GM21528 (cell line): Measurements from ENCODE around the gene SPAG16.
"Not testable (repeated sequence)": the region's sequence is repeated elsewhere in the genome, so short reads cannot be mapped to it uniquely, and the experiment has no call there.

Source experiments
- ATAC-seq: cut with Tn5 transposase; IDR thresholded peaks from one replicate; pipeline ENCODE4 v1.9.1; 2021; ENCODE audit warnings: mild to moderate bottlenecking, moderate library complexity; ENCODE audit not compliant: unreplicated experiment, low FRiP score

SPAG16 gene

GRCh38 chr2:213266421-213266820, 17.8 kb upstream of the SPAG16 start:
- ATAC-seq: no peak

- ATAC-seq: no peak
Measured at GRCh38 chr2:213271947-213272346, 12.3 kb upstream of the SPAG16 start.

GRCh38 chr2:213274143-213274542, 10.1 kb upstream of the SPAG16 start:
- ATAC-seq: no peak

GRCh38 chr2:213275265-213275664, 9.0 kb upstream of the SPAG16 start:
- ATAC-seq: no peak

DNA sequence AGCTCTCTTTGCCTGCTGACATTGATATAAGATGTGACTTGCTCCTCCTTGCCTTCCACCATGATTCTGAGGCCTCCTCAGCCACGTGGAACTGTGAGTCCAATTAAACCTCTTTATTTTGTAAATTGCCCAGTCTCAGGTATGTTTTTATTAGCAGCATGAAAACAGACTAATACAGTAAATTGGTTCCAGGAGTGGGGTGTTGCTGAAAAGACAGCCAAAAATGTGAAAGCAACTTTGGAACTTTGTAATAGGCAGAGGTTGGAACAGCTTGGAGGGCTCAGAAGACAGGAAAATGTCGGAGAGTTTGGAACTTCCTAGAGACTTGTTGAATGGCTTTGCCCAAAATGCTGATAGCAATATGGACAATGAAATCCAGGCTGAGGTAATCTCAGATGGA, 7.1 kb upstream of the SPAG16 start:
- not testable (repeated sequence) for ATAC-seq

GRCh38 chr2:213279116-213279620, 5.1 kb upstream of the SPAG16 start:
- no peak for ATAC-seq

DNA sequence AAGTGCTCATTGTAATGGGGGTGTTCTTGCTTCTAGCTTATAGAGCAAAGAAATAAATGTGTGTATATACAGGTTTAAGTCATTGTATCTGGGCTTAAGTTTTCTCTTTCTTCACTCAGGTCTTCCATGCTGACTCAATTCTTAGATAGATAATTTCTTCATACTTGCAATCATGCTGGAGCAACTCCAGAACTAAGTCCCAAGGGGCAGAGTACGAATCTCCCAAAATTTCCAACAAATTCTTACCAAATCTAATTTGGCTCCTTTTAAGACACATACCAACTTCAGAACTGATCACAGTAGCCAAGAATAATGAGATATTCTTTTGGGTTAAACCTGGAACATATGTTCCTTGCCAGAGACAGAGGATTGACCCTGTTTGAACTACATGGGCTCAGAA, 4.3 kb upstream of the SPAG16 start:
- ATAC-seq: no peak

DNA sequence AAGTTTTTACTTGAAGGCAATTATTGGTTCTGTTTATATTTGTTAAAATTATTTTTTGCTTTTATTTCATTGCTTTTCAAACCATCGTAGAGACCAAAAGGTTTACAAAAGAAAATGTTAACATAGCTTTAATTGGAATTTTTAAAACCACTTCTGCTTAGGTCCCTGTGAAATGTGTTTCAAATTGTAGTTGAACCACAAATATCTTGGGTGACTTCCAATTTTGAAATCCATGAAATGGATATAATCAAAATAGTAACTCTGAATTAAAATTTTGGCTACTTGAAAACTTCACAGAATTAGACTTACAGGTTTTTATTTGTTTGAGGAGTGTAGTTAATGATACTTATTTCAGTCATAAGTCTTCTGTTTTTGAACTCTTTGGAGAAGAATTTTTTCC, 3.1 kb upstream of the SPAG16 start:
- no peak for ATAC-seq

DNA sequence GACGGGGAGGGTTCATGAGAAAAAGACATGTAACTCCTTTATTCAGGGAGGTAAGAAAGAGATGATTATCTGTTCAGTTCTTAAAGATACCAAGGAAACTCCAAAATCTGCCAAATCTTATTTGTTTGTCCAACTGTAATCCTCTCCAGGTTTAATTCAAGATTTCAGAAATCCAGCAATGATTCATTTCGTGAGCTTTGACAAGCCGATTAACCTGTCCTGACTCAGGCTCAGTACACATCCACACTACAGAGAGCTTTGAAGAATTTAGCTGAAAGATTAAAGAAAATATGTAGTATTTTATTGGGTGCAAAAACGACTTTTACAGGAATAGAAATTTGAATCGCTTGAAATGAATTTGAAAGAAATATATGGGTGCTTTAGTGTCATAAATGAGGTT, 1.1 kb downstream of the SPAG16 start:
- no peak for ATAC-seq

GRCh38 chr2:213286161-213286560, 1.9 kb downstream of the SPAG16 start:
- no peak for ATAC-seq

DNA sequence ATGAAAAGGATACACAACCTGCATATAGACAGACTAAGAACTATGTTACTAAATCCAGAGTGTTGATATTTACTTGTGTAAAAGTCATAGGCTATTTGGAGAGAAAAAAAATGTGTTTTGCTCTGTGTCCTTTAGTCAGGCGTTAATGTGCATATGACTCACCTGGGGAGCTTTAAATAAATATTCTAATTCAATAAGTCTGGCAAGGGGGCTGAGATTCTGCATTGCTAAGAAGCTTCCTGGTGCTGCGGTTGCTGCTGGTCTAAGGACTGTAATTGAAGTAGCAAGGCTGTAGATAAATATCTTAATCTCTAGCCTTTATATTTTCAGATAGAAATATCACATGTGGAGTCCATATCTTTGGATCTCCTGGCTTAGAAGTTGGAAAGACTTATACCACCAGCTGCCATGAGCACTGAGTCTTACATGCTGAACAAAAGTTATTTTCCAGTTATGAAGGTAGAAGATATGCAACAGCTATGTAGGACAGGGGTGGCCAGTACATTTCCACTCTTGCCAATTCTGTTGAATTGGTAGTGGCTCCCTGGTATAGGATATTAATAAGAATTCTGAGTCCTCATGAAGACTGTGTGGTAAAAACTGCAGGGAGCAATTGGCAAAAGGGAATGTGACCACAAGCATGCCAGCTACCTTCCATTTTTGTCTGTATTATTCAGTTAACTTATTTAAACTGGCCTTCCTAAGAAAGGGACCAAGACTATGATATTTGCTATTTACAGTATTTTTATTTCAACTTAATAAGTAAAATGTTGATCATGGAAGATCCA, 4.8 kb downstream of the SPAG16 start:
- ATAC-seq: no peak

- no peak for ATAC-seq
Measured at GRCh38 chr2:213290501-213290900, 6.2 kb downstream of the SPAG16 start.

DNA sequence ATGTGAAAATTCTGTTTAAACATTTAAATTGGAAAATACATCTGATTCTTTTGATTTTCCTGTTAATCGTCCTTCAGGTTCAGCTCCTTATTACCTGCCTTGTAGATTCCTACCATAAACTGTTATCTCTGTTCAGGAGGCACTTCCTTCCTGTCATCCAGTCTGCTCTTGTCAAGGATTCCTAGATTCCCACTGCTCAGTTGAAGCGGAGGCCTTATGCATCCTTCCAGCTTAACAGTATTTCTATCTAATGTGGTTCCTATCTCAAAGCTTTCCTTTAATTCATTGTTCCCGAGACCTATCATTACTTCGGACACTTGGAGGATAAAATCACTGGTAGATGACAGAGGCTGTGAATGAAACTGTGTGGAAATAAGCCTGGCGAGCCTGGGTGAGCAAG, 12.0 kb downstream of the SPAG16 start:
- no peak for ATAC-seq

- no peak for ATAC-seq
Measured at GRCh38 chr2:213306316-213306942, 22.2 kb downstream of the SPAG16 start.

DNA sequence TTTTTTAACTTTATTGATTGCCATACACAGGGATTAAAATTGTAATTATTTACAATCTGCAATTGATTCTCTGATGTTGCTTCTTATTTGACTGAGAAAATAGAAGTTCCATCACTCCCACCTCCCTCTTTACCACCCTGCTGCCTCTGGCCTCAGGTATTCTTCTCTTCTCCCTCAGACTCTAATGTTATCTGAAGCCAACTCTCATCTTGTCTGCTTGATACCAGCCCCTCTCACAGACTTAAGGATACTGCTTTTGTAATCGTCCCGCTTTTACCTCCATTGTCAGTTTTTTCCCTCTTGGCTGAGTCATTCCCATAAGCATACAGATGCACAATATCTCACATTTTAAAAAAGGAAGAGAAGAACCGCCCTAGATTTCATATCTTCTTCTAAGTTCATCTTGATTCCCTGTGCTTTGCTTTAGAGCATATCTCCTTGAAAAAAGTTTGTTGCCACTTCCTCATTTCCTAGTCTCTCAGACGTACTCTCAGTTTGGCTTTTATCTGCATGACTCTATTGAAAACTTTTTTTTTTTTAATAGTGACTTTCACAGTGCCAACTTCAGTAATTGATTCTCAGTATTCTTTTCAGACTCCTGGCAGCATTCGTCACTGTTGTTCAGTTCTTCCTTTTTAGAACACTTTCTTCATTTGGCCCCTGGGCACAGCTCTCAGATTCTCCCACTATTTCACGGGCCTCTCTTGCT, 31.1 kb downstream of the SPAG16 start:
- ATAC-seq: peak; percentile 53

DNA sequence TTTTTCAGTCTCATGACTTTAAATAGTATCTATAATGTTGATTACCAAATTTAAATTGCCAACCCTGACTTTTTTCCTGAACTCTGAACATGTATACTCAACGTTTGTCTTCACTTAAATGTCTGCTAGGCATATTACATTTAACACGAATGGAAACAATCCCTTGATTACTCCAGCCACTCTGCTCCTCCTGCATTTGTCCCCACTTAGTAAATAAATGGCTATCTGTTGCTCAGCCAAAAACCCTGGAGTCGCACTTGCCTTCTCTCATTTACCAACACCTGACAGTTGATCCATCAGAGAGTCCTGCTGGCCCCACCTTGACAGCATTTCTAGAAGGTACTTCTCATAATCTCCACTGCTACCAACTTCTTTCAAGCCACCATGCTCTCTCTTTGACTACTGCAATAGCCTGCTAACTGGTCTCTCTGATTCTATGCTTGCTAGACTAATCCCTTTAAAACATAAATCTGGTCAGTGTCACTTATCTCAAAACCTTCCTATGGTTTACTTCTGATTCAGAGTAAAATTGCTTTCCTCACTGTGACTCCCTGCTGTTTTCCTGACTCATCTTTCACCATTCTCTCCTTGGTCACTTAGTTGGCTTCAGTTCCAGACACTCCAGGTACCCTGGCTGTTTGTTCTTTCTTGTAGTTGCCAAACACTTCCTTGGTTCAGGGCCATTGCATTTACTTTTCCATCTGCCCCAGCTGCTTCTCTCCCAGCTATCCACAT, 31.9 kb downstream of the SPAG16 start:
- ATAC-seq: no peak

DNA sequence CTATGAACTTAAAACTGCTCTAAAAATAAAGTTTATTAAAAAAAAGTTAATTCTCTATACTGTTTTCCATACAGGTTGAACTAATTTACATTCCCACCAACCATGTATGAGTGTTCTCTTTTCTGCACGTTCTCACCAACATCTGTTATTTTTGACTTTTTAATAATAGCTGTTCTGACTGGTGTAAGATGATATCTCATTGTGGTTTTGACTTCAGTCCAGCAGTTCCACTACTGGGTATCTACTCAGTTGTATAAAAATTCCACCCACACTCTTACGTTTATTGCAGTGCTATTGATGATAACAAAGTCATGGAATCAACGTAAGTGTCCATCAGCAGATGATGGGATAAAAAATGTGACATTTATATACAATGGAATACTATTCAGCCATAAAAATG, 33.7 kb downstream of the SPAG16 start:
- ATAC-seq: no peak

GRCh38 chr2:213320604-213321003, 36.3 kb downstream of the SPAG16 start:
- no peak for ATAC-seq

DNA sequence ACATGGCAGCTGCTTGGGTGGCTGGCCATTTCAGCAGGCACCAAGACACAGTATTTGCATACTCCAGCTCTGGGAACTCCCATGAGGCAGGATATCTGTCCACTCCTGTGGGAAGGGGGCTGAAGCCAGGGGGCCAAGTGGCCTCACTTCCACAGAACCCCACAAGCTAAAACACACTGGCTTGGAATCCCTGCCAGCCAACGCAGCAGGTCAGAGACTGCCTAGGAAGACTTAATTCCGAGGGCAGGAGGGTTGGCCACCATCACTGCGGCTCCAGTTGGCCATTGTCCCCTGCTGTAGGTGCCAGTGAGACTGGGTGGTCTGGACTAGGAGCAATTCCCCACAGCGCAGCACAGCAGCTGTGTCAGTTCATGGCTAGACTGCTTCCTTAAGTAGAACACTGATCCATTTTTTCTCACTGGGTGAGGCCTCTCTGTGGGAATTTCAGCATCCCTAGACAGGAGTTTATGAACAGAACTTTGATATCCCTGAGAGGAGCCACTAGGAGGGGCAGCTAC, 52.0 kb downstream of the SPAG16 start:
- ATAC-seq: no peak

DNA sequence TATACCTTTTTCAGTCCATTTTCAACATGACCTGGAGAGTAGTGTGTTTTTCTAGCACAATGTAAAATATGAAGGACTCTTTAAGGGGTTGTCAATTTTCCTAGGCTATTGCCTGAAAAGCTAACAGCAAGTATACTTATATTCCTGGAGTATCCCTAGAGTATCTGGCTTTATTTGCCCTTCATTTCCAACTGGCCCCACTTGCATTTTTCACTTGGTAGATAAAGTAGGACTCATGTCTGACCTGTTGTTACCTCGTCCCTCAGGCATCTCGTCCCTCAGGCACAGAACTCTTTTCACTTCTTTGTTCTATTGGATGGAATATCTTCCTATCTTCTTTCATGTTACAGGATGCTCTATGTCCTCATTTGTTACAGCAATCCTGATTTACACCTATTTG, 69.2 kb downstream of the SPAG16 start:
- ATAC-seq: no peak

DNA sequence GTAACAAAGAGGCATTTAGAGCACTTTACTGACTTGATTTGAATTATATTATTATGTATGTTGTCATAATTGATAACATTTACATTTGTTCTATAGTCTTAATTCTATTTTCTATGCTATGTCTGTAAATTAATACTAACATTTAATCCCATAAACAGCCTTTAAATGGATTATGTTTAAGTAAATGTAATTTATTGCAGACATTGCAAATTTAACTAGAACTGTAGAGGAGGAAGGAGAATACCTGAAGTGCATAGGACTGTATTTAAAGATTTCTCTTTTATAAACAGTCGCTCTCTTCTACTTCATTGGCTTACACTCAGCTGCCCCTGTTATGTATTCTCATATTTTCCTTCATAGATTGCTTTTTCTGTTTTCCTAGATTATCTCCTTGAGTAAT, 92.4 kb downstream of the SPAG16 start:
- no peak for ATAC-seq
